Measurements from ENCODE around the gene PRPSAP2. TPM values are rescaled to one million over a fixed set of nuclear protein-coding genes. Genes with fewer than 3 reads are reported as not detected.

Gene PRPSAP2
- polyA plus RNA-seq, 1 donor from 2014 or later, result 358 TPM

GRCh38 chr17:18950944-18951905 is 93.3 kb downstream of the PRPSAP2 start:
- Histone ChIP-seq H3K36me3 (ENCODE audit: insufficient read depth, low read length) (no peaks in the 10 kb centered on the region), H3K9me3 (ENCODE audit: low read length) (no peaks in the 10 kb centered on the region), H3K4me2 (ENCODE audit: low read length) (no peak overlapping the region), H3F3A (ENCODE audit: insufficient read depth, low read length, poor library complexity, severe bottlenecking) (no peaks in the 10 kb centered on the region), H3K79me2 (replicated peaks; ENCODE audit: insufficient read depth, low read length) (no peaks in the 10 kb centered on the region), H3K27me3 (ENCODE audit: insufficient read depth, low read depth, low read length) (no peaks in the 10 kb centered on the region), H3K4me3 (ENCODE audit: low read length) (no peak overlapping the region), H3K27ac (ENCODE audit: low read length) (no peak overlapping the region), H2AFZ (ENCODE audit: low read depth, low read length) (no peak overlapping the region), H3K9ac (ENCODE audit: low read length) (no peak overlapping the region), H3K9me2 (ENCODE audit: insufficient read depth, low read length) (no peaks in the 10 kb centered on the region), H4K20me1 (ENCODE audit: insufficient read depth) (no peaks in the 10 kb centered on the region)
- TF ChIP-seq TAF1 (IDR thresholded peaks at IDR 0.05; ENCODE audit: low read depth) (no peak), POLR2AphosphoS5 (IDR thresholded peaks at IDR 0.05) (no peak), EP300 (conservative IDR thresholded peaks at IDR 0.05; ENCODE audit: poor library complexity, severe bottlenecking) (no peak), EZH2 (IDR thresholded peaks at IDR 0.05; ENCODE audit: borderline replicate concordance, insufficient read depth, low read length, poor library complexity, severe bottlenecking) (no peak), REST (IDR thresholded peaks at IDR 0.05; ENCODE audit: borderline replicate concordance) (no peak), MXI1 (conservative IDR thresholded peaks at IDR 0.05; ENCODE audit: poor library complexity, severe bottlenecking) (no peak), CTCF (IDR thresholded peaks at IDR 0.05; ENCODE audit: poor library complexity, severe bottlenecking) (no peak), SMC3 (conservative IDR thresholded peaks at IDR 0.05; ENCODE audit: poor library complexity) (no peak)

- H3K4me2 ChIP-seq (ENCODE audit: low read length), result no peak within 1 kb of the TSS
- no peak within 1 kb of the TSS for H2AFZ ChIP-seq (ENCODE audit: low read depth, low read length)
- no peaks in the 10 kb centered on the region for H3K9me3 ChIP-seq (ENCODE audit: low read length)
- H3K27ac ChIP-seq (ENCODE audit: low read length), result no peak within 1 kb of the TSS
- H4K20me1 ChIP-seq (ENCODE audit: insufficient read depth), result no peaks in the 10 kb centered on the region
- TF ChIP-seq CTCF (IDR thresholded peaks at IDR 0.05; ENCODE audit: poor library complexity, severe bottlenecking) (no peak), EZH2 (IDR thresholded peaks at IDR 0.05; ENCODE audit: borderline replicate concordance, insufficient read depth, low read length, poor library complexity, severe bottlenecking) (no peak), RAD21 (conservative IDR thresholded peaks at IDR 0.05) (no peak), REST (IDR thresholded peaks at IDR 0.05; ENCODE audit: borderline replicate concordance) (no peak)
- H3K4me3 ChIP-seq (ENCODE audit: low read length), result no peak within 1 kb of the TSS
- H3K27me3 ChIP-seq (ENCODE audit: insufficient read depth, low read depth, low read length), result no peaks in the 10 kb centered on the region
- no peaks in the 10 kb centered on the region for H3K79me2 ChIP-seq (replicated peaks; ENCODE audit: insufficient read depth, low read length)
- no peaks in the 10 kb centered on the region for H3K36me3 ChIP-seq (ENCODE audit: insufficient read depth, low read length)
- H3F3A ChIP-seq (ENCODE audit: insufficient read depth, low read length, poor library complexity, severe bottlenecking), result no peaks in the 10 kb centered on the region
- H3K9ac ChIP-seq (ENCODE audit: low read length), result no peak within 1 kb of the TSS
- H3K9me2 ChIP-seq (ENCODE audit: insufficient read depth, low read length), result no peaks in the 10 kb centered on the region
Measured at GRCh38 chr17:18951941-18952842, 94.3 kb downstream of the PRPSAP2 start, which contains the start of gene SLC5A10. Gene SLC5A10 (plus strand): TSS chr17:18952165. CDS start chr17:18952206, 41 bp downstream.

Data from neural cell (in vitro differentiated cells).